HFF-Myc (cell line): Measurements from ENCODE around the gene CPN2.

Experiments
- DNase-seq: peaks from one replicate; pipeline ENCODE4 v3.0.0-alpha.2; 2011; ENCODE audit warnings: low read depth; ENCODE audit errors: extremely low read depth
- H3K4me3 ChIP-seq: replicated peaks from 2 replicates; pipeline ENCODE4 v1.5.1; 2011; ENCODE audit warnings: low read depth, mild to moderate bottlenecking, control low read depth, low read length
- CTCF ChIP-seq: IDR thresholded peaks from 2 replicates; pipeline ENCODE4 v1.5.1; 2012; ENCODE audit warnings: mild to moderate bottlenecking, low read depth, low read length, control low read depth; ENCODE audit errors: missing control alignments

CPN2 gene

GRCh38 chr3:194348354-194348753 lies 2.8 kb downstream of the CPN2 start:
- no peak for DNase-seq

GRCh38 chr3:194346621-194347020 lies 4.5 kb downstream of the CPN2 start:
- DNase-seq = no peak
- no peak for TF ChIP-seq CTCF
- no peak overlapping the region for H3K4me3 ChIP-seq

More at GRCh38 chr3:194348354-194348753, 2.8 kb downstream of the CPN2 start:
- no peak for TF ChIP-seq CTCF
- no peak overlapping the region for H3K4me3 ChIP-seq

GRCh38 chr3:194346035-194346434 lies 5.1 kb downstream of the CPN2 start:
- H3K4me3 ChIP-seq = no peak overlapping the region
- DNase-seq = no peak
- no peak for TF ChIP-seq CTCF

GRCh38 chr3:194344012-194344411 lies 7.1 kb downstream of the CPN2 start:
- no peak for DNase-seq
- no peak overlapping the region for H3K4me3 ChIP-seq
- peak; percentile 94 for TF ChIP-seq CTCF

GRCh38 chr3:194343561-194343893 lies 7.6 kb downstream of the CPN2 start:
- no peak overlapping the region for H3K4me3 ChIP-seq
- TF ChIP-seq CTCF = no peak
- no peak for DNase-seq

- TF ChIP-seq CTCF = no peak
- no peak overlapping the region for H3K4me3 ChIP-seq
- no peak for DNase-seq
These were observed 8.1 kb downstream of the CPN2 start for GRCh38 chr3:194342861-194343560.
